ENCODE data around the gene GDF11. TPM values are rescaled to one million over a fixed set of nuclear protein-coding genes. Genes with fewer than 3 reads are reported as not detected.

GDF11 gene
- total RNA-seq, 2 experiments from 2014 or later, result 10.9 to 14.1 TPM

GRCh38 chr12:55720894-55721444 lies 22.0 kb upstream of the GDF11 start:
- Mint-ChIP-seq H3K9me3 (ENCODE audit: low read depth) (no peaks in the 10 kb centered on the region), H3K27ac (peak overlapping the region; percentile 49), H3K4me3 (no peak overlapping the region), H3K27me3 (no peaks in the 10 kb centered on the region), H3K4me1 (peaks cover 66% of the 10 kb centered on the region), H3K36me3 (peaks cover 16% of the 10 kb centered on the region)
- DNase-seq (peak; percentile 65), ATAC-seq (peak; percentile 10)
- CTCF ChIA-PET, result interaction anchor here (1.0 to 11.3 kb wide), 5 partner anchors 9 to 205 kb away, joined by 3 to 233 read pairs (median 4); partner anchors contain the start of gene CD63

GRCh38 chr12:55721601-55722213 lies 21.2 kb upstream of the GDF11 start:
- Mint-ChIP-seq H3K27ac (no peak overlapping the region), H3K27me3 (no peaks in the 10 kb centered on the region), H3K4me1 (peaks cover 69% of the 10 kb centered on the region), H3K4me3 (no peak overlapping the region), H3K9me3 (ENCODE audit: low read depth) (no peaks in the 10 kb centered on the region), H3K36me3 (peaks cover 21% of the 10 kb centered on the region)
- no peak for DNase-seq
- no peak for ATAC-seq
- CTCF ChIA-PET, result interaction anchor here (1.0 to 11.3 kb wide), 4 partner anchors 8 to 65 kb away, joined by 3 to 233 read pairs (median 12); partner anchors contain the start of gene CD63

GRCh38 chr12:55722948-55723347 lies 20.0 kb upstream of the GDF11 start:
- ATAC-seq (no peak), DNase-seq (no peak)
- CTCF ChIA-PET, result interaction anchor here (1.4 to 11.3 kb wide), 4 partner anchors 14 to 76 kb away, joined by 3 to 233 read pairs (median 4); no protein-coding TSS in a partner anchor
- H3K27ac Mint-ChIP-seq, result no peak overlapping the region
- H3K4me3 Mint-ChIP-seq, result no peak overlapping the region
- H3K36me3 Mint-ChIP-seq, result peaks cover 22% of the 10 kb centered on the region
- H3K27me3 Mint-ChIP-seq, result no peaks in the 10 kb centered on the region
- H3K9me3 Mint-ChIP-seq (ENCODE audit: low read depth), result no peaks in the 10 kb centered on the region
- peaks cover 70% of the 10 kb centered on the region for H3K4me1 Mint-ChIP-seq

- Mint-ChIP-seq H3K27me3 (no peaks in the 10 kb centered on the region), H3K4me3 (no peak overlapping the region), H3K9me3 (ENCODE audit: low read depth) (no peaks in the 10 kb centered on the region), H3K27ac (peak overlapping the region; percentile 18), H3K36me3 (peaks cover 17% of the 10 kb centered on the region), H3K4me1 (peaks cover 63% of the 10 kb centered on the region)
- no peak for DNase-seq
- ATAC-seq, result no peak
- CTCF ChIA-PET, result interaction anchor here (1.4 to 11.3 kb wide), 4 partner anchors 13 to 77 kb away, joined by 3 to 233 read pairs (median 4); no protein-coding TSS in a partner anchor
Measured at GRCh38 chr12:55723516-55724225, 19.3 kb upstream of the GDF11 start.

- DNase-seq (peak; percentile 85), ATAC-seq (peak; percentile 35)
- Mint-ChIP-seq H3K4me3 (no peak overlapping the region), H3K27ac (peak overlapping the region; percentile 12), H3K36me3 (peaks cover 17% of the 10 kb centered on the region), H3K27me3 (no peaks in the 10 kb centered on the region), H3K9me3 (ENCODE audit: low read depth) (no peaks in the 10 kb centered on the region), H3K4me1 (peaks cover 57% of the 10 kb centered on the region)
- CTCF ChIA-PET, result interaction anchor here (1.0 to 11.3 kb wide), 6 partner anchors 8 to 297 kb away, joined by 3 to 233 read pairs (median 4); partner anchors contain the start of gene BLOC1S1
Measured at GRCh38 chr12:55724226-55724939, 18.5 kb upstream of the GDF11 start.

GRCh38 chr12:55724940-55725309 lies 18.0 kb upstream of the GDF11 start:
- DNase-seq (no peak), ATAC-seq (no peak)
- H3K36me3 Mint-ChIP-seq, result peaks cover 17% of the 10 kb centered on the region
- H3K27me3 Mint-ChIP-seq, result no peaks in the 10 kb centered on the region
- H3K4me1 Mint-ChIP-seq, result peaks cover 57% of the 10 kb centered on the region
- no peak overlapping the region for H3K4me3 Mint-ChIP-seq
- CTCF ChIA-PET, result interaction anchor here (1.0 to 11.3 kb wide), 6 partner anchors 9 to 297 kb away, joined by 3 to 233 read pairs (median 4); partner anchors contain the start of genes BLOC1S1 and SARNP
- no peaks in the 10 kb centered on the region for H3K9me3 Mint-ChIP-seq (ENCODE audit: low read depth)
- H3K27ac Mint-ChIP-seq, result peak overlapping the region; percentile 12

- Mint-ChIP-seq H3K27me3 (no peaks in the 10 kb centered on the region), H3K27ac (peak overlapping the region; percentile 4)
Measured at GRCh38 chr12:55725556-55725955, 17.4 kb upstream of the GDF11 start.

GRCh38 chr12:55726971-55727370 lies 16.0 kb upstream of the GDF11 start:
- Mint-ChIP-seq H3K27ac (peak overlapping the region; percentile 76), H3K4me3 (peak overlapping the region; percentile 78), H3K4me1 (peaks cover 52% of the 10 kb centered on the region), H3K9me3 (ENCODE audit: low read depth) (no peaks in the 10 kb centered on the region), H3K27me3 (no peaks in the 10 kb centered on the region), H3K36me3 (peaks cover 16% of the 10 kb centered on the region)
- DNase-seq, result no peak
- CTCF ChIA-PET, result interaction anchor here (4.9 kb wide), 1 partner anchor 11 kb away, joined by 63 read pairs; no protein-coding TSS in a partner anchor
- ATAC-seq, result no peak

More at GRCh38 chr12:55725556-55725955, 17.4 kb upstream of the GDF11 start:
- Mint-ChIP-seq H3K4me3 (no peak overlapping the region), H3K9me3 (ENCODE audit: low read depth) (no peaks in the 10 kb centered on the region), H3K4me1 (peaks cover 57% of the 10 kb centered on the region), H3K36me3 (peaks cover 17% of the 10 kb centered on the region)
- DNase-seq (no peak), ATAC-seq (no peak)
- CTCF ChIA-PET, result interaction anchor here (1.2 to 11.3 kb wide), 3 partner anchors 9 to 91 kb away, joined by 4 to 233 read pairs (median 9); partner anchors contain the start of genes BLOC1S1 and SARNP

GRCh38 chr12:55727643-55728185 lies 15.2 kb upstream of the GDF11 start:
- H3K4me1 Mint-ChIP-seq, result peaks cover 57% of the 10 kb centered on the region
- H3K36me3 Mint-ChIP-seq, result peaks cover 16% of the 10 kb centered on the region
- H3K27me3 Mint-ChIP-seq, result no peaks in the 10 kb centered on the region
- no peaks in the 10 kb centered on the region for H3K9me3 Mint-ChIP-seq (ENCODE audit: low read depth)
- DNase-seq, result no peak
- no peak for ATAC-seq
- CTCF ChIA-PET, result interaction anchor here (4.9 kb wide), 1 partner anchor 10 kb away, joined by 63 read pairs; no protein-coding TSS in a partner anchor
- H3K4me3 Mint-ChIP-seq, result peak overlapping the region; percentile 78
- H3K27ac Mint-ChIP-seq, result peak overlapping the region; percentile 76

- CTCF ChIA-PET, result interaction anchor here (1.1 to 4.9 kb wide), 6 partner anchors 8 to 376 kb away, joined by 3 to 63 read pairs (median 14); partner anchors contain the start of genes BLOC1S1, PA2G4 and RDH5
- H3K4me1 Mint-ChIP-seq, result peaks cover 57% of the 10 kb centered on the region
- H3K27ac Mint-ChIP-seq, result peak overlapping the region; percentile 76
- H3K36me3 Mint-ChIP-seq, result peaks cover 16% of the 10 kb centered on the region
- ATAC-seq (peak; percentile 5), DNase-seq (no peak)
- peak overlapping the region; percentile 78 for H3K4me3 Mint-ChIP-seq
- no peaks in the 10 kb centered on the region for H3K9me3 Mint-ChIP-seq (ENCODE audit: low read depth)
- H3K27me3 Mint-ChIP-seq, result no peaks in the 10 kb centered on the region
Measured at GRCh38 chr12:55728186-55728938, 14.6 kb upstream of the GDF11 start.

- CTCF ChIA-PET, result interaction anchor here (0.6 to 4.9 kb wide), 15 partner anchors 9 to 493 kb away, joined by 3 to 63 read pairs (median 6); partner anchors contain the start of genes BLOC1S1, ESYT1, PA2G4 and PYM1
- peak within 1 kb of the TSS; percentile 92 for H3K27ac Mint-ChIP-seq
- DNase-seq (peak; percentile 87), ATAC-seq (peak; percentile 69)
- H3K4me3 Mint-ChIP-seq, result peak within 1 kb of the TSS; percentile 78
- peaks cover 16% of the 10 kb centered on the region for H3K36me3 Mint-ChIP-seq
- peaks cover 57% of the 10 kb centered on the region for H3K4me1 Mint-ChIP-seq
- no peaks in the 10 kb centered on the region for H3K9me3 Mint-ChIP-seq (ENCODE audit: low read depth)
- no peaks in the 10 kb centered on the region for H3K27me3 Mint-ChIP-seq
Measured at GRCh38 chr12:55728939-55729818, 13.7 kb upstream of the GDF11 start, which contains the start of gene CD63. CD63 (minus strand) TSS chr12:55729009; CDS start chr12:55728341, 668 bp downstream.
